GM18508 (cell line): ENCODE measurements around the gene MUC5AC.

Source experiments
- ATAC-seq: cut with Tn5 transposase; IDR thresholded peaks from one replicate; pipeline ENCODE4 v1.9.1; 2021; ENCODE audit warnings: moderate number of reproducible peaks; ENCODE audit not compliant: insufficient read depth, unreplicated experiment

Gene MUC5AC

GRCh38 chr11:1221848-1222311 is 64.1 kb downstream of the MUC5AC start:
- no peak for ATAC-seq

- no peak for ATAC-seq
Observed at GRCh38 chr11:1222491-1223345, 65.0 kb downstream of the MUC5AC start, which contains the start of gene MUC5B. MUC5B (plus strand) TSS chr11:1223066; CDS start chr11:1223124, 58 bp downstream.

- no peak for ATAC-seq
Observed at GRCh38 chr11:1223346-1224110, 65.8 kb downstream of the MUC5AC start.

GRCh38 chr11:1224111-1224490 is 66.3 kb downstream of the MUC5AC start:
- no peak for ATAC-seq

- no peak for ATAC-seq
Observed at GRCh38 chr11:1224491-1225385, 67.0 kb downstream of the MUC5AC start.

GRCh38 chr11:1225386-1226225 is 67.9 kb downstream of the MUC5AC start:
- ATAC-seq = no peak

GRCh38 chr11:1226226-1226985 is 68.7 kb downstream of the MUC5AC start:
- no peak for ATAC-seq

GRCh38 chr11:1226986-1227550 is 69.3 kb downstream of the MUC5AC start:
- ATAC-seq = no peak

GRCh38 chr11:1227551-1228100 is 69.9 kb downstream of the MUC5AC start:
- no peak for ATAC-seq

GRCh38 chr11:1228101-1228821 is 70.5 kb downstream of the MUC5AC start:
- ATAC-seq = no peak

GRCh38 chr11:1228921-1229451 is 71.2 kb downstream of the MUC5AC start:
- no peak for ATAC-seq

GRCh38 chr11:1229471-1230120 is 71.8 kb downstream of the MUC5AC start:
- ATAC-seq = no peak

GRCh38 chr11:1230121-1230455 is 72.3 kb downstream of the MUC5AC start:
- no peak for ATAC-seq

- no peak for ATAC-seq
Observed at GRCh38 chr11:1230456-1231395, 73.0 kb downstream of the MUC5AC start.

- ATAC-seq = no peak
Observed at GRCh38 chr11:1231396-1232020, 73.8 kb downstream of the MUC5AC start.
